Rectal smooth muscle tissue (tissue), 1 donor: ENCODE data around the gene DCUN1D1.

ENCODE experiments used
- H3K27ac ChIP-seq: one replicate; pipeline ENCODE4 v1.7.0; 2013; ENCODE audit warnings: low read depth, low read length, inconsistent platforms
- H3K27me3 ChIP-seq: one replicate; pipeline ENCODE4 v1.7.0; 2013; ENCODE audit warnings: low read length; ENCODE audit not compliant: control insufficient read depth, insufficient read depth
- H3K36me3 ChIP-seq: one replicate; pipeline ENCODE4 v1.7.0; 2013; ENCODE audit warnings: low read length; ENCODE audit not compliant: control insufficient read depth, insufficient read depth
- H3K4me1 ChIP-seq: one replicate; pipeline ENCODE4 v1.7.0; 2013; ENCODE audit warnings: low read length; ENCODE audit not compliant: control insufficient read depth, insufficient read depth
- H3K4me3 ChIP-seq: one replicate; pipeline ENCODE4 v1.7.0; 2013; ENCODE audit warnings: low read length
- H3K9ac ChIP-seq: one replicate; pipeline ENCODE4 v1.7.0; 2013; ENCODE audit warnings: low read length

The DCUN1D1 gene

GRCh38 chr3:182919866-182920357, 60.4 kb downstream of the DCUN1D1 start:
- H3K27ac ChIP-seq: no peak overlapping the region
- H3K27me3 ChIP-seq: no peaks in the 10 kb centered on the region
- H3K4me1 ChIP-seq: no peaks in the 10 kb centered on the region
- no peak overlapping the region for H3K9ac ChIP-seq
- H3K36me3 ChIP-seq: no peaks in the 10 kb centered on the region
- H3K4me3 ChIP-seq: no peak overlapping the region

GRCh38 chr3:182917134-182917533, 63.2 kb downstream of the DCUN1D1 start:
- Histone ChIP-seq H3K27me3 (no peaks in the 10 kb centered on the region), H3K27ac (no peak overlapping the region), H3K4me1 (no peaks in the 10 kb centered on the region)

GRCh38 chr3:182914341-182914740, 66.0 kb downstream of the DCUN1D1 start:
- H3K4me1 ChIP-seq: no peaks in the 10 kb centered on the region
- H3K27me3 ChIP-seq: no peaks in the 10 kb centered on the region
- H3K9ac ChIP-seq: no peak overlapping the region
- H3K27ac ChIP-seq: no peak overlapping the region
- H3K36me3 ChIP-seq: peaks cover 2% of the 10 kb centered on the region
- no peak overlapping the region for H3K4me3 ChIP-seq

More at GRCh38 chr3:182917134-182917533, 63.2 kb downstream of the DCUN1D1 start:
- Histone ChIP-seq H3K36me3 (peaks cover 2% of the 10 kb centered on the region), H3K4me3 (no peak overlapping the region), H3K9ac (no peak overlapping the region)

- no peak overlapping the region for H3K4me3 ChIP-seq
- no peaks in the 10 kb centered on the region for H3K27me3 ChIP-seq
- H3K27ac ChIP-seq: no peak overlapping the region
- H3K9ac ChIP-seq: no peak overlapping the region
- no peaks in the 10 kb centered on the region for H3K4me1 ChIP-seq
- peaks cover 2% of the 10 kb centered on the region for H3K36me3 ChIP-seq
Measured at GRCh38 chr3:182913889-182914288, 66.4 kb downstream of the DCUN1D1 start.

- Histone ChIP-seq H3K4me3 (no peak overlapping the region), H3K27ac (no peak overlapping the region), H3K27me3 (no peaks in the 10 kb centered on the region), H3K4me1 (no peaks in the 10 kb centered on the region), H3K36me3 (peaks cover 4% of the 10 kb centered on the region), H3K9ac (no peak overlapping the region)
Measured at GRCh38 chr3:182912474-182912873, 67.9 kb downstream of the DCUN1D1 start.

GRCh38 chr3:182911782-182912111, 68.6 kb downstream of the DCUN1D1 start:
- Histone ChIP-seq H3K4me3 (no peak overlapping the region), H3K27me3 (no peaks in the 10 kb centered on the region), H3K36me3 (peaks cover 4% of the 10 kb centered on the region), H3K27ac (no peak overlapping the region), H3K9ac (no peak overlapping the region), H3K4me1 (no peaks in the 10 kb centered on the region)

GRCh38 chr3:182910936-182911781, 69.2 kb downstream of the DCUN1D1 start:
- Histone ChIP-seq H3K9ac (no peak overlapping the region), H3K4me1 (no peaks in the 10 kb centered on the region), H3K27me3 (no peaks in the 10 kb centered on the region), H3K27ac (no peak overlapping the region), H3K4me3 (no peak overlapping the region), H3K36me3 (peaks cover 6% of the 10 kb centered on the region)

- Histone ChIP-seq H3K4me3 (no peak overlapping the region), H3K36me3 (peaks cover 9% of the 10 kb centered on the region), H3K9ac (no peak overlapping the region), H3K4me1 (no peaks in the 10 kb centered on the region), H3K27ac (no peak overlapping the region), H3K27me3 (no peaks in the 10 kb centered on the region)
Measured at GRCh38 chr3:182909318-182910040, 70.9 kb downstream of the DCUN1D1 start.

GRCh38 chr3:182908471-182908870, 71.9 kb downstream of the DCUN1D1 start:
- no peak overlapping the region for H3K4me3 ChIP-seq
- H3K9ac ChIP-seq: no peak overlapping the region
- H3K4me1 ChIP-seq: no peaks in the 10 kb centered on the region
- H3K36me3 ChIP-seq: peaks cover 7% of the 10 kb centered on the region
- no peak overlapping the region for H3K27ac ChIP-seq
- no peaks in the 10 kb centered on the region for H3K27me3 ChIP-seq

GRCh38 chr3:182906036-182906435, 74.3 kb downstream of the DCUN1D1 start:
- Histone ChIP-seq H3K27ac (no peak overlapping the region), H3K4me1 (no peaks in the 10 kb centered on the region), H3K4me3 (no peak overlapping the region), H3K36me3 (peaks cover 7% of the 10 kb centered on the region), H3K27me3 (no peaks in the 10 kb centered on the region), H3K9ac (no peak overlapping the region)

- no peak overlapping the region for H3K27ac ChIP-seq
- no peaks in the 10 kb centered on the region for H3K27me3 ChIP-seq
- H3K36me3 ChIP-seq: peaks cover 7% of the 10 kb centered on the region
- no peak overlapping the region for H3K4me3 ChIP-seq
- H3K4me1 ChIP-seq: no peaks in the 10 kb centered on the region
- no peak overlapping the region for H3K9ac ChIP-seq
Measured at GRCh38 chr3:182905623-182906022, 74.7 kb downstream of the DCUN1D1 start.

- no peaks in the 10 kb centered on the region for H3K27me3 ChIP-seq
- no peaks in the 10 kb centered on the region for H3K4me1 ChIP-seq
- H3K4me3 ChIP-seq: no peak overlapping the region
- H3K9ac ChIP-seq: no peak overlapping the region
- H3K27ac ChIP-seq: no peak overlapping the region
- peaks cover 8% of the 10 kb centered on the region for H3K36me3 ChIP-seq
Measured at GRCh38 chr3:182904164-182904563, 76.2 kb downstream of the DCUN1D1 start.
